ENCODE results near the gene ELP6. TPM values are rescaled to one million over a fixed set of nuclear protein-coding genes. Genes with fewer than 3 reads are reported as not detected.

Gene ELP6
- total and polyA plus RNA-seq, 9 donors: 20.1 to 32.8 (median 25.0) TPM

Small RNAs within 50 kb of the gene (small RNA-seq; reads per million reads assigned to genes)
- not detected for gene AC099778.2
- not detected for gene RN7SL870P

Other genes starting within 250 kb of the ELP6 start
- gene KIF9, start 230.9 kb downstream of the ELP6 start, total RNA-seq: 10 to 100 TPM in 1 of 7 donors, 1 to 10 TPM in 6; 2.5 to 29.4 (median 4.5) TPM
- 1 to 10 TPM; 6.9 to 7.2 TPM for gene KIF9, start 230.9 kb downstream of the ELP6 start, polyA plus RNA-seq
- 10 to 100 TPM in 5 of 7 donors, 1 to 10 TPM in 2; 6.2 to 23.7 (median 19.8) TPM for gene KLHL18, start 230.8 kb downstream of the ELP6 start, total RNA-seq
- gene KLHL18, start 230.8 kb downstream of the ELP6 start, polyA plus RNA-seq: 1 to 10 TPM; 6.5 to 7.9 TPM
- gene PTPN23, start 132.7 kb downstream of the ELP6 start, total RNA-seq: 10 to 100 TPM; 16.4 to 56.9 (median 44.4) TPM
- 10 to 100 TPM in 1 of 2 donors, 1 to 10 TPM in 1; 7.3 to 18.3 TPM for gene PTPN23, start 132.7 kb downstream of the ELP6 start, polyA plus RNA-seq
- 100 to 1,000 TPM in 1 of 7 donors, 10 to 100 TPM in 6; 53.7 to 104 (median 80.9) TPM for gene SCAP, start 37.8 kb downstream of the ELP6 start, total RNA-seq
- 100 to 1,000 TPM in 1 of 2 donors, 10 to 100 TPM in 1; 52.4 to 192 TPM for gene SCAP, start 37.8 kb downstream of the ELP6 start, polyA plus RNA-seq
- under 1 TPM in 5 of 7 donors, not detected in 2; 0.11 to 0.45 (median 0.30) TPM for gene CSPG5, start 65.2 kb upstream of the ELP6 start, total RNA-seq
- under 1 TPM; 0.22 to 0.42 TPM for gene CSPG5, start 65.2 kb upstream of the ELP6 start, polyA plus RNA-seq